Dedifferentiated amniotic fluid mesenchymal stem cell (primary cell): ENCODE data around the gene NME3.
"Not testable (repeated sequence)": the region's sequence is repeated elsewhere in the genome, so short reads cannot be mapped to it uniquely, and the experiment has no call there.

Source experiments
- DNase-seq: peaks from one replicate; pipeline ENCODE4 v3.0.0-alpha.2; 2016; ENCODE audit errors: extremely low spot score

NME3 gene

GRCh38 chr16:1771188-1771863, at the start of gene NME3:
NME3 (minus strand) TSS chr16:1771543; CDS start chr16:1771534, 9 bp downstream.
- peak; percentile 28 for DNase-seq

DNA sequence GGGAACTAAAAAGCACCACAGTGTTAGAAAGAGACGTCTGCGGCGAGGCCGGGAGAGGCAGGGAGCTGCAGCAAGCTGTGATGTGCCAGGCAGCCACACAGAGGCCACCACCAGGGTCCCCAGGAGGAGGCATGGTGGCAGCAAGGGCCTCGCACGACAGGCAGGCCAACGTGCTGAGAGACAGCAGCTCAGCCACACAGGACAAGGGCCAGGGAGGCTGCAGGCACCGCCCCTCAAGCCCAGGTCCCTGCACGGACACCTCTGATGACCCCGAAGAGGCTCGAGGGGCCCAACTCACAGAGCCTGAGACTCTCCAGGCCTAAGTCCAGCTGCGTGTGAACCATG, 49.6 kb upstream of the NME3 start:
- no peak for DNase-seq

DNA sequence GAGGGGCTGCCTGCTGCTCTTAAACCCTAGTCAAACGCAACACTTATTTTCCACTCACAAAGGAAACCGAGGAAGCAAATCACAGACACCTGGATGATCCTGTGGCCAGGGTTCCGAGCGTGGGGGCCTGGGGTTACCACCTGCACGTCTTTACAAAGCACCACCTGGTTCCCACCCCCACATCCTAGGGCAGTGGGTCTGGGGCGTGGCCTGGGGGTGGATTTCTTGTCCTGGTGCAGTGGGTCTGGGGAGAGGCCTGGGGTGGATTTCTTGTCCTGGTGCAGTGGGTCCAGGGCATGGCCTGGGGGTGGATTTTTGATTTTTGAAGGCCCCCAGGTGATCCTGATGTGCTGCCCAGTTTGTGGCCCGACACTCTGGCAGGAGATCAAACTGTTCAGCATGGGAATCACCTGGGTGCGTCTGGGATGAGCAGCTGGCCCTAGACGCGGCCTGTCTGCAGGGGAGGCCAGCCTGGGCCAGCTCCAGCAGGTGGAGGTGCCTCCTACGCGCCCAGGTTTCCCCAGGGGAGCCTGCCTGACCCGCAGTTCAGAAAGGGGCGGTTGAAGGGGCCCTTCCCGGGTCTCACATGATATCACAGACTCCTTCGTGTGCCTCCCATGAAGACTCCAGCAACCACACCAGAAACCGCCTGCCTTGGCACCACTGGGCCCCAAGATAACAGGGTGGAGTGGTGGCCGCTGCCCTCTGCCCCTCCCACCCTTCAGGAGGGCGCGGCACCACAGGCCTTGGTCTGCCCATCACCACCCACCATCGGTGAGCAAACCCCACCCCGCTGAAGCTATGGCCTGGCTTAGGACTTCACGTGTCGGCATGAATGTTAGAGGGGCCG, 49.0 kb upstream of the NME3 start:
- no peak for DNase-seq

GRCh38 chr16:1819611-1820010, 48.3 kb upstream of the NME3 start:
- DNase-seq = no peak

DNA sequence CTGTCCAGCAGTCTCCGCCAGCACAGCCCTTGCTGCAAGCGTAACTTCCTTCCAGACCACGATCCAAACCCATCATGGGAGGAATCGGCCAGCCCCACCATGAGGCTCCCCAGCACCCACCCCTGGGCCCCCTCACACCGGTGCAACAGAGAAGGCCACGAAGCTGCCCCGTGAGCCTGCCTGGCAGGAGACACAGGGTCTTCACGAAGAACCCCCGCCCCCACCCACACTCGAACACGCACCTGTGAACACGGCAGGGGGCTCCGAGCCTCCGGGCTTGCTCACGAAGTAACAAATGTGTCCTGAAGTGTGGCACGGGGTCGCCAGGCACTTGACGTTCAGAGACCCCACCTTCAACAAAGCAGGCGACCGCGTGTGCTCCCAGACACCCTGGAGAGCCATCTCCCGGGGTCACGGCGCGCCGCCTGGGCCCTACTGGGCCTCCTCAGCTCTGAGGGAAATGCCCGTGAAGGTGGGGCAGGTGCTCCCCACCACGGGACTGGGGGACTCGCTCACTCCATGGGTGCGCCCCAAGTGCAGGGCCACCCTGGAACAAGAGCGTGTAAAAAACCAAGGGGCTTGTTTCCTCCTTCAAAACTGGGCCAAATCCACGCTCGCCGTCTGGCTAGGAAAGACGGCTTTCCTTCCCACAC, 47.7 kb upstream of the NME3 start:
- DNase-seq = no peak

GRCh38 chr16:1818204-1818872, 47.0 kb upstream of the NME3 start:
- no peak for DNase-seq

GRCh38 chr16:1817716-1818115, 46.4 kb upstream of the NME3 start:
- DNase-seq = no peak

DNA sequence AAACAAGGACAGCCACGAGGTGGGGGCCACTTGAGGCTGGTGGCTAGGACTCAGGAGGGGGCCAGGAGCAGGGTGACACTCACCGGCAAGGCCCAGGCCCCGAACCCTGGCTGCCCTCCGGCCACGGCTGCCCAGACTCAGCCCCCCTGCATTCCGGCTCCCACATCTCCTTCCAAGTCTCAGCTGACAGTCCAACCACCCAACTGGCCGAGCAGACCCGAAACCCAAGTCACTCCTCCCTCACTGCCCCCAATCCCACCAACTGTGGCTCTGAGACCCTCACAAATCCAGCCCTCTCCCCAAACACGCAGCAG, 45.9 kb upstream of the NME3 start:
- DNase-seq = no peak

DNA sequence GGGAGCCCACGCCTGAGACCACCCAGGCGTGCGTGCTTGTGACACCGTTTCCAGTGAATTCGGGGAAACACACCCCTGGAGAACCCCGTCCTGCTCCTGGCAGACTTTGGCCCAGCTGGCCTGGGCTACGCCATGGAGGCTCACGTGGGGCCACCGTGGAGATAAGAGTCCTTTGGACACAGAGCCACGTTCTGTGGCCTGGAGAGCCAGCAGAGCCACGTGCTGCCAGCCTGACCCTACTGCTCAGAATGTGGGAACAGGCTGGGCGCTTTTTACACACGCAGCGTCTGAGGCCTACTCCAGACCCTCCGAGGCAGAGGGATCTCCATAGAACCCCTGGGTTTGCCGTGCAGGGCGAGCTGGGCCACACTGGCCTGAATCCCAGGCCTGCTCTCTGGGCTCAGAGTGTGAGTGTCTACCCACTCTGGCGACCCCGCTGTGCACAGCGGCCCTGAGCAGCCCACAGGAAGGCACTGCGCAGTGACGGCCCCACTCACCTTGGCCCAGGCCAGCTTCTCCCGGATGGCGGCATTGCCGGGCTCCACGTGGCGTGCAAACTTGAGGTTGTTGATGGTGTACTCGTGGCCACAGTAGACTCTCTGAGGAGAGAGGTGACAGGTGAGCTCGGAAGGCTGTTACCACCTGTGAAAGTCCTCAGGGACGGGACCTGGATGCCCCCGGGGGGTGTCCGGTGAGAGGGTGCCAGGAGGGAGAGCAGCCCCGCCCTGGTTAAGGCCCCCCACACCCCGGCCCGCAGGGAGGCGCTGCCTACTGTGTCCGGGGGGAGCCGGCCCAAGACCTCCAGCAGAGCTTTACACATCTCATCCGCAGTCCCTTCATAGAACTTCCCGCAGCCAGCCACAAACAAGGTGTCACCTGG, 45.3 kb upstream of the NME3 start:
- DNase-seq = no peak

DNA sequence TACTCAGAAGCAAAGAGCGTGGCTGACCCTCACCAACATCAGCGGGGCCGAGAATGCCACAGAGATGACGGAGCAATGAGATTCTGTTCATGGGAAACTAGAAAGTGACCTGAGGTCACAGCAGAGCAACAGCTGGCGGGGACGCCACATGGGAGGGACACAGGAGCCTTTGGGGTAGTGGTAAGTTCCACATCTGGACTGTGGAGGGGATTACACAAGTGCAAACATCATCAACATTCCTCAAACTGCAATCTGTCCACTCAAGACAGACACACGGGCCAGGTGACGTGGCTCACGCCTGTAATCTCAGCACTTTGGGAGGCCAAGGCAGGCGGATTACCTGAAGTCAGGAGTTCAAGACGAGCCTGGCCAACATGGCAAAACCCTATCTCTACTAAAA, 44.1 kb upstream of the NME3 start:
- DNase-seq = no peak

DNA sequence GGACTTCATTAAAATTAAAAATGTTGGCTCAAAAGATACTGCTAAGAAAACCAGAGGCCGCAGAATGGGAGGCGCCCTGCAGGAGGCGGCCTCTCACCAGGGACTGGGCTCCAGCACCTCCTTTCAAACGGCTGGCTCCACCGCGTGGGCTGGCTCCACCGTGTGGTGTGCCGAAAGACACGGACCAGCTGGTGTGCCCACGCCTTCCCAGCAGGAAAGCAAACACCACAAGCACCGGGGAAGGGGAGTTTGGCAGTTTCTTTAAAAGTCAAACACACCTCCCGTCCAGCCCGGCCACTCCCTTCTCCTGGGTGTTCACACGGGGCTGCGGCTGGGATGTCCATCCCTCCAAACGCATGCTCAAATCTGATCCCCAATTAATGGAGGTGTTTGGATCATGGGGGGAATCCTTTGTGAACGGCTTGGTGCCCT, 41.4 kb upstream of the NME3 start:
- peak; percentile 70 for DNase-seq

DNA sequence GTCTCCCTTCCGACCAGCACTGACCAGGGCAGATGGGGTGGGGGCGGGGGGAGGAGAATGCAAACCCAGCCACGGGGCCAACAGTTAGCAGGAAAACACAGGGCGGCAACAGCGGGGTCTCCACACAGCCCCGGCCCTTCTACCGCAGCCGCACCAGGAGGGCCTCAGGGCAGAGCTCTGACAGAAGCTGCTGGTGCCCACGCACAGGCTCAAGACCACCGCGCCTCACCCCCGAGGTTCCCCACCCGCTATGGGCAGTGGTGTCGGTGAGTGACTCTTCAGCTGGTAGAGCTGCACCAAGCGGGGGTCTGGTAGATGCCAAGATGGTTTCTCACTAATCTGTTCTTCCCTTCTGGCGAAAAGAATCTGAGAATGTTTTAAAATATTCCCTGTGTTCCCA, 39.2 kb upstream of the NME3 start:
- no peak for DNase-seq

DNA sequence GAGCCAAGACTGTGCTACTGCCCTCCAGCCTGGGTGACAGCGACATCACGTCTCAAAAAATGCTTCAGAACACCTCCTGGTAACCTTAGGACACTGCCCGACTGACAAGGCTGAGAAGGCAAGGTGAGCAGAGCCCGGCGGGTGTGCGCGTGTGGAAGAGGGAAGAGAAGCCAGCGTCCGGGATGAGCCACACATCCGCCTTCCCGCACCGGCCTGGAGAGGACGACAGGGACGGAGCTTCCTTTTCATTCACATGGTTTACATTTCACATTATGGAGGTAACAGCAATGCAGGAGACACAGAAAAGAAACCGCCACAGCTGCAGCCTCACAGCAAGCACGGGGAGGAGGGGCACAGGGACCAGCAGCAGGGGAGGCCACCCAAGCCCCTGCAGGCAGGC, 38.8 kb upstream of the NME3 start:
- DNase-seq = no peak

- no peak for DNase-seq
These were observed 38.0 kb upstream of the NME3 start for GRCh38 chr16:1809281-1809801.

DNA sequence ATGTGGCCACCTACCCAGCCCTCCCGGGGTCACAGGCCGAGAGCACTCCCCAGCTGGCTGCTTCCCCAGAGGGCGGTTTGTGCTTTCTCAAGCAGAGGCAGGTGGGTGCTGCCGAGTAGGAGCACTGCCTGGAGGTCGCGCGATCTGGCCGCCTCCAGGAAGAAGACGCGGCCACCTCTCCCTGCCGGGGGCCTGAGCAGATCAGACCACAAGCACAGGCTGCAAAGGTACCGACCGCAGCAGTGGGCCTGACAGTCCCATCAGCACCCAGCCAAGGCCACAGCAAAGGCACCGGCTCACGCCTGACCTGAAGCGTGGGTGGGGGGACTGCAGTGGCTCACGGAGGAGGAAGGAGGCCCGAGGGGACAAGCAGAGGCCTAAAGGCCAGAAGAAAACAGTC, 37.3 kb upstream of the NME3 start:
- no peak for DNase-seq

DNA sequence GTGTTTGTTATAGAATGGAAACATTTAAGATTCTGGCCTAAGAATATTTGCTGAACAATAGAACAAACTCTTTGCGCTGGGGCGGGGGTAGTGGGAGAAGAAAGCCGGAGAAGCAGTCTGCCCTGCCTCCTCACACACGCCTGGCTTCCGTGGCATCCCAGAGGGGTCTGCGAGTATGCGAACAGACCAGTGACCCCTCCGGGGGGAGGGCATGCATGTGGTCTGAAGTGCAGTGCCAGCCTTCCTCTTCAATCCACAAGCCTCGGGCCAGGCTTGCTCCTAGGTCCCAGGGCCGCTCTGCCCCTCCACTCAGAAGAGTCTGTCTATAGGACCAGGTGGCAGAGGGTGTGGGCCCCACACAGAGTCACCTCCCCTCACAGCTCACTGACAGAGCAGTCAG, 36.3 kb upstream of the NME3 start:
- no peak for DNase-seq

DNA sequence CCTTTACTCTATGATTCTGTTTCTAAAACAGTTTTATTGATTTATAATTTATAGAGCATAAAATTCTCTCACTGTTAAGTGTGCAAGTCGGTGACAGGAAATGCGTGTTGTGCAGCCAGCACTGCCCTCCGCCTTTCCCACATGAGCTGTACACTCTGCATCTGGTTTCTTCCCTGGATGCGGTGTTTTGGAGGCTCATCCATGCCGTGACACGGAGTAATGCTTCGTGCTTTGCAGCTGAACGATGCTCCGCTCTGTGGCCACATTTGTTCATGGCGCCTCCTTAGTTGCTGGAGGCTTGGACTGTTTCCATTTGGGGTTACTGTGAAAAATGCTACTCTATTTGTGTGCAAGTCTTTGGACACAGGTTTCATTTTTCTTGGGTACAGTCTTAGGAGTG, 29.4 kb upstream of the NME3 start:
- DNase-seq = no peak

DNA sequence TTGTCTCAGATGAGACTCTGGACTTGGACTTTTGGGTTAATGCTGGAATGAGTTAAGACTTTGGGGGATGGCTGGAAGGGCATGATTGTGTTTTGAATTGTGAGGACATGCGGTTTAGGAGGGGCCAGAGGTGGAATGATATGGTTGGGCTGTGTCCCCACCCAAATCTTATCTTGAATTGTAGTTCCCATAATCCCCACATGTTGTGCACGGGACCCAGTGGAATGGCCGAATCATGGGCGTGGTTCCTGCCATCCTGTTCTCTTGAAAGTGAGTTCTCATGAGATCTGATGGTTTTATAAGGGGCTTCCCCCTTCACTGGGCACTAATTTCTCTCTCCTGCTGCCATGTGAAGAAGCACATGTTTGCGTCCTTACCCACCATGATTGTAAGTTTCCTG, 27.9 kb upstream of the NME3 start:
- DNase-seq = not testable (repeated sequence)

- no peak for DNase-seq
These were observed 23.7 kb upstream of the NME3 start for GRCh38 chr16:1794908-1795666.

DNA sequence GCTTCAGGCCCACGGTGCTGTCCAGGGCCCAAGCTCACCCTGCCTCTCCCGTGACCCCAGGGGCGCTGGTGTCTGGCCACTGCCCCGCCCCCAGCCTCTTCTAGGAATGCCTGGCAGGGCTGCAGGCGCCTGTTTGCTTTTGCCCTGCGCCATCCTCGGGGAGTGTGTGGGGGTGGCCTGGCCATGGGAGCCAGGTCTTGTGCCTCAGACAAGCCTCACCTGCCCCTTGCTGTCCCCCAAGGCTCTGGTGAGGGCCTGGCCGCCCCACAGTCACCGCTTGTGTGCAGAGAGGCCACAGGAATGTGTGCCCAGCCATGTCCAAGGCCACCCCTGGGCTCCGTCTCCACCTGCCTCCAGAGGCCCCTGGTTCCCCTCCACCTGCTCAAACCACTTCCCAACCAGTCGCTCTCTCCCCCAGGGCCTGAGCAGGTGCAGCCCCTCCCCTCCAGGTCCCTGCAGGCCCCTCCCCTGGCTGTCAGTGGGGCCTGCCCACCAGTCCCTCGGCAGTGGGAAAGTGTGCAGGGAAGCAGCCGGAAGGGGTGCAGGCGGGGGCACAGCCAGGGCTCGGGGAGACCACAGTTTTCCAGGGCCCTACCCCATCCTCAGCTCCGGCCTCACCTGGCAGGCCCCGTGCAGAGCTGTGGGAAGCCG, 23.0 kb upstream of the NME3 start:
- DNase-seq = no peak
